WI38 (cell line): ENCODE data around the gene SCN1A.

Experiments
- H3K4me3 ChIP-seq: 2 replicates; pipeline ENCODE4 v1.5.1; 2011; ENCODE audit warnings: low read depth, mild to moderate bottlenecking, control low read depth, low read length
- CTCF ChIP-seq: IDR thresholded peaks from 2 replicates; pipeline ENCODE4 v1.5.1; 2012; ENCODE audit warnings: low read depth, mild to moderate bottlenecking, control low read depth, low read length

Gene SCN1A

DNA sequence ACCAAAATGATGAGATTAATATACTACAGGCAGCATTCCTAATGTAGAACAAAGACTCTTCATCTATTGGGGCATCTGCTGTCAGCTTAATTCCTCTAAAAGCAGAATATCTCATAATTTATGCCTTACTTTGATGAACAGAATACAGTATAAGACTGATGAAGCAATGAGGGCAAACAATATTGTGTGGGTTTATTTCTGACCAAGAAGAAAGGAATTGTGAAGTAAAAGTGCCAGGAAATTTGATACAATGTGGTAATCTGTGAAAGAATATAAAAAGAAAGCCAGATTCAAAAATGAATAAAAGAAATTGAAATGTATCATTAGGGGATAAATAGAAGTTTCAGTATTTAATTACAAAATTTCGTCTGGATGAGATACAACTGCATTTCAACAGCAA lies 95.5 kb downstream of the SCN1A start:
- TF ChIP-seq CTCF: no peak
- no peak overlapping the region for H3K4me3 ChIP-seq

- H3K4me3 ChIP-seq: no peak overlapping the region
- TF ChIP-seq CTCF: no peak
Measured at GRCh38 chr2:166031054-166031453, 96.8 kb downstream of the SCN1A start.

GRCh38 chr2:166025313-166025712 lies 102.5 kb downstream of the SCN1A start:
- TF ChIP-seq CTCF: no peak
- no peak overlapping the region for H3K4me3 ChIP-seq

GRCh38 chr2:166017208-166017607 lies 110.6 kb downstream of the SCN1A start:
- no peak overlapping the region for H3K4me3 ChIP-seq
- TF ChIP-seq CTCF: no peak

- no peak overlapping the region for H3K4me3 ChIP-seq
- TF ChIP-seq CTCF: no peak
Measured at GRCh38 chr2:166013878-166014277, 113.9 kb downstream of the SCN1A start.

GRCh38 chr2:166011660-166012059 lies 116.2 kb downstream of the SCN1A start:
- no peak for TF ChIP-seq CTCF
- H3K4me3 ChIP-seq: no peak overlapping the region

GRCh38 chr2:166000401-166000800 lies 127.4 kb downstream of the SCN1A start:
- no peak for TF ChIP-seq CTCF
- H3K4me3 ChIP-seq: no peak overlapping the region
